H1 (cell line): ENCODE results near the gene GHRL. TPM values are rescaled to one million over a fixed set of nuclear protein-coding genes. Genes with fewer than 3 reads are reported as not detected.

Experiments
- CTCF ChIA-PET: fragments of 300-600 bp; sonication (Branson Sonifier 250); formaldehyde crosslinking; loops from one replicate; lab custom pipeline; 2021; ENCODE audit not compliant: partially characterized antibody; lab: Charles Lee
- POLR2A ChIA-PET: fragments of 300-600 bp; sonication (Branson Sonifier 250); formaldehyde crosslinking; loops from one replicate; lab custom pipeline; 2021; ENCODE audit warnings: inconsistent platforms; ENCODE audit not compliant: partially characterized antibody; lab: Charles Lee
- DNase-seq, 2 experiments: peaks; one replicate each; pipeline versions ENCODE4 v3.0.0 to v3.0.0-alpha.2; 2010 to 2022; ENCODE audit warnings: low spot score in 2 of 2, low read depth in 1 of 2, mixed read lengths in 1 of 2
- FAIRE-seq: peaks from 2 replicates; lab custom pipeline; 2011; peaks lifted over from hg19 to GRCh38; lab: Jason Lieb, UNC
- H2AFZ ChIP-seq: 2 replicates; pipeline ENCODE4 v1.8.1; 2012; ENCODE audit warnings: low read length, inconsistent platforms
- H2AK5ac ChIP-seq: 2 replicates; pipeline ENCODE4 v1.6.1; 2013; ENCODE audit warnings: low read depth, low read length
- H2BK120ac ChIP-seq: replicated peaks from 2 replicates; pipeline ENCODE3; 2013; ENCODE audit warnings: low read depth, low read length, inconsistent platforms
- H2BK12ac ChIP-seq: 2 replicates; pipeline ENCODE4 v1.6.1; 2013; ENCODE audit warnings: low read depth, low read length
- H2BK15ac ChIP-seq: 2 replicates; pipeline ENCODE4 v1.6.1; 2013; ENCODE audit warnings: low read length
- H2BK20ac ChIP-seq: 2 replicates; pipeline ENCODE4 v1.6.1; 2013; ENCODE audit warnings: low read length
- H2BK5ac ChIP-seq: 2 replicates; pipeline ENCODE4 v1.6.1; 2013; ENCODE audit warnings: low read depth, low read length
- H3K14ac ChIP-seq: 2 replicates; pipeline ENCODE4 v1.6.1; 2013; ENCODE audit warnings: inconsistent platforms; ENCODE audit not compliant: insufficient read length
- H3K18ac ChIP-seq: 2 replicates; pipeline ENCODE4 v1.6.1; 2013; ENCODE audit warnings: low read length; ENCODE audit errors: extremely low read depth
- H3K23ac ChIP-seq: 2 replicates; pipeline ENCODE4 v1.6.1; 2013; ENCODE audit warnings: inconsistent platforms; ENCODE audit not compliant: insufficient read length
- H3K23me2 ChIP-seq: 2 replicates; pipeline ENCODE4 v1.6.1; 2013; ENCODE audit warnings: low read depth, low read length
- H3K27ac ChIP-seq: 2 replicates; pipeline ENCODE4 v1.6.1; 2011; ENCODE audit warnings: low read depth, low read length, inconsistent platforms
- H3K27me3 ChIP-seq, 4 experiments: replicated peaks in 1 of 4; 1 replicate in 1 of 4; 2 replicates in 3 of 4; pipeline versions ENCODE4 v1.6.1 to v1.8.1; 2011 to 2013; ENCODE audit warnings: low read length in 3 of 4, mild to moderate bottlenecking in 3 of 4, inconsistent platforms in 2 of 4, mixed read lengths in 2 of 4, moderate library complexity in 1 of 4; ENCODE audit not compliant: control insufficient read depth in 3 of 4, insufficient read depth in 3 of 4; ENCODE audit errors: extremely low read depth in 1 of 4
- H3K36me3 ChIP-seq, 4 experiments: 2 replicates each; pipeline versions ENCODE4 v1.6.1 to v1.8.1; 2011 to 2013; ENCODE audit warnings: mild to moderate bottlenecking in 4 of 4, low read length in 3 of 4, moderate library complexity in 2 of 4, control low read depth in 1 of 4, inconsistent platforms in 1 of 4; ENCODE audit not compliant: insufficient read depth in 4 of 4, control insufficient read depth in 2 of 4
- H3K4ac ChIP-seq: replicated peaks from 2 replicates; pipeline ENCODE3; 2013; ENCODE audit warnings: low read length, low read depth, mixed read lengths, inconsistent platforms; ENCODE audit not compliant: insufficient read length
- H3K4me1 ChIP-seq, 4 experiments: replicated peaks in 1 of 4; 1 replicate in 1 of 4; 2 replicates in 3 of 4; pipeline versions ENCODE4 v1.6.1 to v1.8.1; 2011 to 2013; ENCODE audit warnings: low read length in 3 of 4, inconsistent platforms in 2 of 4, mixed read lengths in 1 of 4; ENCODE audit not compliant: insufficient read depth in 4 of 4, control insufficient read depth in 3 of 4
- H3K4me2 ChIP-seq, 2 experiments: 2 replicates each; pipeline versions ENCODE4 v1.6.1 to v1.8.1; 2011 to 2013; ENCODE audit warnings: low read depth in 2 of 2, low read length in 2 of 2, control low read depth in 1 of 2, inconsistent platforms in 1 of 2, mild to moderate bottlenecking in 1 of 2; ENCODE audit not compliant: insufficient read depth in 1 of 2
- H3K4me3 ChIP-seq, 4 experiments: fragments of 200-600, 300-600 bp in 1 of 4; sonication (generic), shearing (Covaris generic), sonication (Bioruptor Twin) in 1 of 4; 2 replicates each; pipeline versions ENCODE4 v1.5.1 to v1.8.1; 2011 to 2016; ENCODE audit warnings: low read length in 4 of 4, low read depth in 3 of 4, control low read depth in 2 of 4, inconsistent platforms in 2 of 4, mild to moderate bottlenecking in 2 of 4, mixed read lengths in 1 of 4, moderate library complexity in 1 of 4; ENCODE audit not compliant: insufficient read depth in 2 of 4; ENCODE audit errors: extremely low read depth in 1 of 4
- H3K56ac ChIP-seq: replicated peaks from 2 replicates; pipeline ENCODE3; 2013; ENCODE audit warnings: low read depth, mild to moderate bottlenecking, mixed read lengths, low read length, inconsistent platforms; ENCODE audit not compliant: insufficient read length
- H3K79me1 ChIP-seq: 2 replicates; pipeline ENCODE4 v1.6.1; 2013; ENCODE audit warnings: low read depth, low read length, control low read depth
- H3K79me2 ChIP-seq, 2 experiments: 2 replicates each; pipeline versions ENCODE4 v1.6.1 to v1.8.1; 2012 to 2013; ENCODE audit warnings: low read length in 2 of 2, mild to moderate bottlenecking in 2 of 2, inconsistent platforms in 1 of 2; ENCODE audit not compliant: insufficient read depth in 2 of 2, control insufficient read depth in 1 of 2
- H3K9ac ChIP-seq, 4 experiments: replicated peaks in 1 of 4; 1 replicate in 1 of 4; 2 replicates in 3 of 4; pipeline versions ENCODE4 v1.6.1 to v1.8.1; 2011 to 2013; ENCODE audit warnings: low read depth in 3 of 4, low read length in 3 of 4, control low read depth in 2 of 4, mild to moderate bottlenecking in 2 of 4, moderate library complexity in 2 of 4, inconsistent platforms in 1 of 4; ENCODE audit errors: extremely low read depth in 1 of 4
- H3K9me3 ChIP-seq, 2 experiments: 2 replicates each; pipeline versions ENCODE4 v1.6.1 to v1.8.1; 2012 to 2013; ENCODE audit warnings: mild to moderate bottlenecking in 2 of 2, moderate library complexity in 2 of 2, control low read depth in 1 of 2, inconsistent platforms in 1 of 2, low read depth in 1 of 2, low read length in 1 of 2, mixed read lengths in 1 of 2; ENCODE audit not compliant: insufficient read depth in 2 of 2
- H4K20me1 ChIP-seq, 2 experiments: replicated peaks in 1 of 2; 2 replicates each; pipeline versions ENCODE3 to v1.8.1; 2011 to 2013; ENCODE audit warnings: inconsistent platforms in 2 of 2, low read length in 2 of 2, mild to moderate bottlenecking in 1 of 2; ENCODE audit not compliant: insufficient read depth in 2 of 2, control insufficient read depth in 1 of 2
- H4K5ac ChIP-seq: 2 replicates; pipeline ENCODE4 v1.6.1; 2013; ENCODE audit warnings: low read length, low read depth, mixed read lengths, inconsistent platforms; ENCODE audit not compliant: insufficient read length
- H4K8ac ChIP-seq: 2 replicates; pipeline ENCODE4 v1.8.0; 2013; ENCODE audit warnings: mild to moderate bottlenecking, moderate library complexity, low read length, inconsistent platforms; ENCODE audit not compliant: insufficient read depth; ENCODE audit errors: extremely low read depth
- H4K91ac ChIP-seq: replicated peaks from 2 replicates; pipeline ENCODE3; 2013; ENCODE audit warnings: low read length, mixed read lengths, inconsistent platforms; ENCODE audit not compliant: insufficient read length
- ATF2 ChIP-seq: IDR thresholded peaks from 2 replicates; pipeline ENCODE4 v1.6.1; 2012; ENCODE audit warnings: low read length, inconsistent platforms
- CREB1 ChIP-seq: IDR thresholded peaks from 2 replicates; pipeline ENCODE4 v1.6.1; 2012; ENCODE audit warnings: inconsistent platforms
- GTF2F1 ChIP-seq: IDR thresholded peaks from 2 replicates; pipeline ENCODE4 v1.6.1; 2012; ENCODE audit warnings: low read depth, low read length, improper control_type of control experiment, borderline replicate concordance
- JUND ChIP-seq: IDR thresholded peaks from 2 replicates; pipeline ENCODE4 v1.6.1; 2011; ENCODE audit warnings: mild to moderate bottlenecking, improper control_type of control experiment, low read length
- PHF8 ChIP-seq: fragments of 200-600 bp; sonication (generic); conservative IDR thresholded peaks from 2 replicates; pipeline ENCODE4 v1.7.1; 2012; ENCODE audit warnings: low read depth, mild to moderate bottlenecking, inconsistent platforms, low read length, moderate library complexity
- TAF1 ChIP-seq: IDR thresholded peaks from 2 replicates; pipeline ENCODE4 v1.6.1; 2011; ENCODE audit warnings: mild to moderate bottlenecking, low read depth, low read length
- TCF12 ChIP-seq: IDR thresholded peaks from 2 replicates; pipeline ENCODE4 v1.6.1; 2011; ENCODE audit warnings: low read depth, mild to moderate bottlenecking, low read length
- TEAD4 ChIP-seq: IDR thresholded peaks from 2 replicates; pipeline ENCODE4 v1.6.1; 2012; ENCODE audit warnings: low read depth, low read length, inconsistent platforms, mixed read lengths
- WGBS, 2 experiments: shearing (Covaris generic) in 1 of 2; methylation state at CpG; one replicate each; pipeline versions ENCODE4 v1.1.6 to v1.1.7; 2013 to 2015; ENCODE audit warnings: low lambda C conversion rate in 2 of 2, mixed read lengths in 2 of 2, inconsistent platforms in 1 of 2, low coverage in 1 of 2, missing lambda C conversion rate in 1 of 2; ENCODE audit not compliant: insufficient replicate concordance in 2 of 2, insufficient coverage in 1 of 2, insufficient read length in 1 of 2; ENCODE audit errors: extremely low coverage in 1 of 2, missing lambda C conversion rate in 1 of 2; 5-methylcytosine and 5-hydroxymethylcytosine counted together
- polyA plus RNA-seq, 7 experiments: library from polyadenylated mRNA; depleted of rRNA in 3 of 7; stranded (reverse) in 5 of 7; unstranded in 2 of 7; fragments of >200 nt in 5 of 7; fragments of 200-250 nt in 2 of 7; gene quantifications; 1 replicate in 5 of 7; 2 replicates in 1 of 7; 4 replicates in 1 of 7; pipeline versions ENCODE4 v1.2.1 to v1.2.3, GENCODE V29; 2011 to 2013; ENCODE audit warnings: missing spikeins in 2 of 7, mixed read lengths in 2 of 7
- total RNA-seq: library from RNA; stranded (reverse); fragmentation: NEBNext Ultra II Directional; extraction: Animal tissue kit (Norgen Biotek cat#: 25700); gene quantifications from 2 replicates; pipeline ENCODE4 v1.2.1, GENCODE V29; 2021
- TF ChIP-seq, protein P1 (sequence below): IDR thresholded peaks from 2 replicates; pipeline ENCODE4 v1.6.1; 2011; ENCODE audit warnings: low read length, improper control_type of control experiment

The GHRL gene
- total and polyA plus RNA-seq, 2 of the 8 experiments (the other 6 are each of a cell fraction or from before 2014, with no cell fraction given) = 0.32 to 0.35 TPM

DNA sequence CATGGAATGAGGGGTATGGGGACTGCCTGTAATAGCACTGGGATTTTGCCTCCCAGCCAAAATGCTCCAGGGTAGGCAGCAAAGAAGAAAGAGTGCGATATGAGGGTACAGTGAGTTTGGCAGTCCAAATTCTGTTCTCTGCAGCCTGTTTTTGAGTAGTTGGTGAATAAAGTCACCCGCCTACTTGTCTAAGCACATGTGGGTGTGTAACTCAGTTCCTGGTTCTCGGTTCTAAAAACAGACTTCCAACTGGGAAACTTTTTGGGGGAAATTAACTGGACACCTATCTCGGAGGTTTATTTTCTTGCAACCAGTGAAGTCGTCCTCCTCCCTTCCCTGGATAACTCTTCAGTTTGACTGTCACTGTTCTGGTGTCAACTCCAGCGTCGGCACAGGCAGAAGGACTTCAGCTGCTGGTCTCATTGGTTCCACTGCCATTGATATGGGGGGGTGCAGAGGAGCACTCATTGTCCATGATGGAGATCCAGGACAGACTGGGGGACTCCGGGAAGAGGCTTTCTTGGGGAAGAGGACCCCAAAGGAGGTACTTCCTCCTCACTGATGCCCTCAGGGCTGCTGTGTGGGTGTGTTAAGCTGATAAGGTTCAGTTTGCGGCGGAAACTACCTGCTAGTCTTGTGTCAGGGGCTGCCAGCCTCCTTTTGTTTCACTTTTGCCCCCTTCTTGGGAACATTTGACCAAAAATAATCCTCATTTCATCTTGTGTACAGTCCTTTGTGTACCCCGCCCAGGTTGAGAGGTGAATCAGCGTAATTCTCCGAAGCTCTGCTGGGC is 13.2 kb downstream of the GHRL start:
- Histone ChIP-seq H3K4ac (no peak overlapping the region), H2BK120ac (no peak overlapping the region), H3K4me1 (no peaks in the 10 kb centered on the region), H3K27me3 (no peaks in the 10 kb centered on the region), H3K4me3 (no peak overlapping the region), H3K23ac (no peak overlapping the region), H3K79me1 (peaks cover 3% of the 10 kb centered on the region; the same call in 1 of the 2 replicates), H2AFZ (no peak overlapping the region), H4K91ac (no peak overlapping the region), H3K9ac (no peak overlapping the region), H2BK12ac (no peak overlapping the region), H3K9me3 (no peaks in the 10 kb centered on the region), H4K20me1 (peaks cover 0 to 10% of the 10 kb centered on the region in 2 experiments), H4K8ac (peak overlapping the region; percentile 31; the same call in 1 of the 2 replicates), H3K27ac (no peak overlapping the region), H3K18ac (no peak overlapping the region), H3K23me2 (no peaks in the 10 kb centered on the region), H3K14ac (no peak overlapping the region), H2BK20ac (no peak overlapping the region), H2BK15ac (no peak overlapping the region), H2BK5ac (no peak overlapping the region), H3K4me2 (no peak overlapping the region), H3K79me2 (peaks cover 0 to 4% of the 10 kb centered on the region in 2 experiments; a peak in 2 of 4 replicates), H2AK5ac (no peak overlapping the region), H3K56ac (no peak overlapping the region), H4K5ac (no peak overlapping the region), H3K36me3 (peaks cover 0 to 32% (median 21%) of the 10 kb centered on the region in 4 experiments)
- 91% methylated on average over 12 of the region's 13 CpGs; no CpG with 5 or more reads in 1 of the 2 experiments for WGBS, 2 experiments
- DNase-seq (no peak), FAIRE-seq (no peak)
- POLR2A ChIA-PET = interaction anchor here (0.5 to 1.4 kb wide), 2 partner anchors 31 to 226 kb away, joined by 3 read pairs; partner anchors contain the start of gene TATDN2
- CTCF ChIA-PET = interaction anchor here (0.7 to 1.9 kb wide), 9 partner anchors 9 to 581 kb away, joined by 3 to 7 read pairs (median 4); no protein-coding TSS in a partner anchor
- no peak for TF ChIP-seq ATF2
- TF ChIP-seq CREB1 = no peak
- TF ChIP-seq, protein P1, sequence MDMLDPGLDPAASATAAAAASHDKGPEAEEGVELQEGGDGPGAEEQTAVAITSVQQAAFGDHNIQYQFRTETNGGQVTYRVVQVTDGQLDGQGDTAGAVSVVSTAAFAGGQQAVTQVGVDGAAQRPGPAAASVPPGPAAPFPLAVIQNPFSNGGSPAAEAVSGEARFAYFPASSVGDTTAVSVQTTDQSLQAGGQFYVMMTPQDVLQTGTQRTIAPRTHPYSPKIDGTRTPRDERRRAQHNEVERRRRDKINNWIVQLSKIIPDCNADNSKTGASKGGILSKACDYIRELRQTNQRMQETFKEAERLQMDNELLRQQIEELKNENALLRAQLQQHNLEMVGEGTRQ = no peak
- no peak for TF ChIP-seq TEAD4
- no peak for TF ChIP-seq TCF12
- no peak for TF ChIP-seq PHF8
- no peak for TF ChIP-seq JUND
- TF ChIP-seq TAF1 = no peak
- TF ChIP-seq GTF2F1 = no peak
